ENCODE data around the gene KRT6A.
A peak's percentile ranks its signal among the peaks of the same experiment; 100 is the strongest.

KRT6A gene

DNA sequence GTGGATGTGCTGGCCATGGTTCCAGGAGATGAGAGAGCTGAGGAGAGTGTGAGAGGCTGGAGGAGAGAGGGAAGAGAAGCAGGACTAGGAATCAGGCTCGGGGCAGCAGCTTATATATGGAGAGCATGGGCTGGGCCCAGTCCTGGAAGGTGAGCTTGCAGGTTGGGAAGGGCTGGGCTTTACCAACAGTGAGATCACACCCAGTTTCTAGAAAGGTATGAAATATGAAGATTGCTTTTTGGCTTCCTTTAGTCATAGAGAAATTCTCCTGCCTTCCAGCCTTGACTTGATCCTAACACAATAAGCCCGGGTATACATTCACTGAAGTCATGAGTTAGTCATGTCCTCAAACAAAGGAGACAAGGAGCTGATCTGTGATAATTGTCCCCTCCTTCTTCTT, at the start of gene KRT6A:
Gene KRT6A, minus strand, starts transcription at position 86 of the 400 bp plus-strand sequence. Its CDS starts 69 bp downstream, at position 17.
- DNase-seq = no peak

GRCh38 chr12:52542157-52542556, 49.1 kb upstream of the KRT6A start:
- no peak for DNase-seq

GRCh38 chr12:52541709-52542108, 48.7 kb upstream of the KRT6A start:
- DNase-seq = no peak

DNA sequence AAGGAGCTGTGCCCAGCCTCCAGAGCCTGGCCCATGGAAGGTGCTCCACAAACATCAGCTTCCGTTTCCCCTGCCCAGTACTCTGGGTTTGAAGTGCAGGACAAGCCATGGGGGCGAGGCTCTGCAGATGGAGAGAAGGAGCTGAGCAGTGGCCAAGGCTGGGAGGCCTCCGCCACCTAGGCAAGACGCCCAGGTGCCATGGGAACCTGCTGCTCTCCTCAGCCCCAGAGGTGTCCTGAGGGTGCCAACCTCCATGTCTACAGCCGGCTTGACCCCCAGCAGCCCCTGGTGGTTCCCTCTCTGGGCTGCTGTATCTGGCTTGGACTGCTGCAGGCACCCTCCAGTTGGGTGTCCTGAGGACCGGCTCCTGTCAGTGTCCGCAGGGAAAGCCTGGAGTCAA, 47.5 kb upstream of the KRT6A start:
- no peak for DNase-seq

- no peak for DNase-seq
Observed at GRCh38 chr12:52539821-52540173, 46.7 kb upstream of the KRT6A start.

- DNase-seq = peak; percentile 96
Observed at GRCh38 chr12:52539083-52539820, 46.2 kb upstream of the KRT6A start.

DNA sequence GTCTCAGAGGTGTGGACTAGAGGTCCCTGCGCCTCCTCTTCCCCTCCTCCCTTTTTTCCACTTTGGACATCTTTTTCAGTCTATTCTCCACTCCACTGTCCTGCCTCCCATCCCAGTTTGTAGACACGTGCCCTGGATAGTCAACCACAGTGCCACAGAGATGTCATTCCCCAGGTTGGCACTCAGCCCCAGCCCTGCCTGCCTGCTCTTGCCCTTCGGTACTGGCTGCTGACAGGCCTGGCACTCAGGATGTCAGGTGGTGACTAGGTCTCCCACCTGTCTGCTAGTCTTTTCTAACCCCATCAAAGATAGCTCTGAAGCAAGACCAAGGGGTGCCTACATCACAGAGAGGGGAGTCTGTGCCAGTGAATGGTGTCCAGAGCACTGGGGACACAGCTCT, 44.0 kb upstream of the KRT6A start:
- no peak for DNase-seq

- DNase-seq = no peak
Observed at GRCh38 chr12:52535574-52535973, 42.5 kb upstream of the KRT6A start.

DNA sequence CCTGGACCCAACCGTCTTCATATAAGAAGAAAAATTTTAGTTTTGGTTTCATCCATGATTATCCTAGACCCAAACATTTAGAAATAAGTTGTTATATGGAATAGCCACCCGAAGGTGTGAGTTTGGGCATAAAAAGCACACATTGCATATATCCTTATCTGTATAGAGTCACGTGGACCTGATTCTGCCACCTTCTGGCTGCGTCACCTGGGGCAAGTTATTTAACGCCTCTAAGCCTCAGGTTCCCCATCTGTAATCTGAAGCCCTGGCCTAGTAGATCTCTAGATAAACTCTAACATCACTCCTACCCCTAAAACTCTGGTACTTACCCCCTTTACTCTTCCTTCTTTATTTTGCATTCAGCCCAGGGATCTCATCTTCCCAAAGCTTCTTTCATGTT, 41.4 kb upstream of the KRT6A start:
- DNase-seq = no peak

GRCh38 chr12:52533686-52534470, 40.8 kb upstream of the KRT6A start:
- no peak for DNase-seq

DNA sequence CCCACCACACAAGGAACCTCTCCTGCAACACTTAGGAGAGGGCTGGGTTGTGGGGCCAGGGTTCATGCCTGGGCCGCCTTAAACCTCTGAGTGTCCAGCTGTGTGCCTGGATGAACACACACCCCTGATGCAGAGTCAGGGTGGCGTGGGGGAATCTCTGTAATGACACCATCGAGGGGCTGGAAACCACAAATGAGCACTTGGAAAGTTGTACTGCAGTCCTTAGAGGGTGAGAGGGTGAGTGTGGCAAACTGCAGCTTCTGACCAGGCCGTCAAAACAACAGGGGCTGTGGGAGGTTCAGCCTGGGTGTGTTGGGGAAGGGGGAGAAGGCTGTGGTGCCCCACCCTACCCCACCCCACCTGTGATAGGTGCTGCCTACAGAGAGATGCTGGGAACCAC, 39.6 kb upstream of the KRT6A start:
- no peak for DNase-seq

- DNase-seq = no peak
Observed at GRCh38 chr12:52531566-52532300, 38.7 kb upstream of the KRT6A start.

GRCh38 chr12:52530905-52531304, 37.8 kb upstream of the KRT6A start:
- no peak for DNase-seq

DNA sequence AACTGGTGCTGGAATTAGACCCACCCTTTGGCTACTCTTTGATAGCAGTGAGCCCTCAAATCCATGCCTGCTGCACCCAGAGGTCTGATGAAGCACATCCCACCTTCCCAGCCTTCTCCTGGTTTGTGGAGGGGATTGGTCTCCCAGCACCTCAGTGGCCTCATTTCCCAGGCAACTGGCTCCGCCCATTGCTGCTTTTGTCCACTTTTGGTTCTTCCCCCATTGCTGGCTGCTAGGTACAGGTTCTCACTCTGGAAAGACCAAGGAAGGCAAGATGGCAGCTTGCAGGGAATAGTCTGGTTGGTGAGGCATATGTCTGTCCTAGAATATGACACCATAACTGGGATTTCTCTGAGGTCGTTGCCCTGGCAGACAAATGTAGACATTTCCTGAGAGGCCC, 37.3 kb upstream of the KRT6A start:
- DNase-seq = no peak

DNA sequence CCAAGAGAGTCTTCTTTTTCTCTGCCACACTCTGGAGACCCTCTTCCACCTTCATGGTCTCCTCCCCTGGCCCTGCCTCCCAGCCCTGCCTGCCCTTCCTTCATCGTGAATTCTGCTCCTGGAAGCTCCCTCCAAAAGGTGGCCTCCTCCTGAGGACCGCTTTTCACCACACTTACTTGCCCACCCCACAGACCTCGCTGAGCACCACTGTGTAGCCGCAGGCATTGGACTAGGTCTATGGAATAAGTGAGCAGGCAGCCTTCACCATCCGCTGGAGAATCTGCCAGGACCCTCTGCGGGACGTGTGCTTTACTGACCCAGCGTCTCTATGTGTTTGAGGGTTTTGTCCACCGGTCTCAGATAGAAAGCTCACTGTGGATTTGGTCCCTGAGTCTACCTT, 36.8 kb upstream of the KRT6A start:
- DNase-seq = no peak

DNA sequence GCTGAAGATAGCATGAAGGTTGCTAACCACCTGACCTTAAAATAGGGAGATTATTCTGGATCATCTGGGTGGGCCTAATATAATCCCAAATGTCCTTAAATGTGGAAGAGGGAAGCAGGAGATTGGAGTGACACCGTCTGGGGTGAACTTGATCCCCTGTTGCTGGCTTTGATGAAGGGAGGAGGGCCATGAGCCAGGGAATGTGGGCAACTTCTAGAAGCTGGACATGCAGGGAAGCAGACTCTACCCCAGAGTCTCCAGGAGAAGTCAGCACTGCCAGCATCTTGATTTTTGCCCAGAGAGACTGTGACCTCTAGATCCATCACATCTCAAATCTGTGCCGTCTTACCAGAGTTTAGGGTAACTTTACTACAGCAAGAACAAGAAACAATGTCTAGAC, 36.4 kb upstream of the KRT6A start:
- DNase-seq = no peak

DNA sequence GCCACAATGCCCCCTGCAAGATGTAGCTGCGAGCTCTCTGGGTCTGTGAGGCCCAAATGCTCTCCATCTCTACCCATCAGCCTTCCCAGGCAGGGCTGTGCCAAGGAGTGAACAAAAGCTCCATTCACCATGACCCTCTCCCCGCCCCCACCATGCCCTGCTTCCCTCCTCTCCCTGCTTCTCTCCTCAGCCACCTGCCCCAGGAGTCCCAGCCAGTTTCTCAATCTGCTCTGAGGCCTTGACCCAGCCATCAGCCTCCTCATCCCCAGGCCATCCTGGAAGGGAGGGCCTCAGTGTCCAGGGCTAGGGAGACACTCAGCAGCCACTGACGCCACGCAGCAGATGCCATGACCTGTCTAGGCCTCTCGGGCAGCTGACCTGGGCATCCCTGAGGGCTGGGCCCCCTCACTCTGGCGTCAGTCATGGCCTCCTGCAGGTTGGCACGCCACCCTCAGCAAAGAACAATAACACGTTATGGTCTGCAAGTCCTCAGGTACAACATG, 35.6 kb upstream of the KRT6A start:
- no peak for DNase-seq

GRCh38 chr12:52527121-52527800, 34.2 kb upstream of the KRT6A start:
- DNase-seq = no peak

GRCh38 chr12:52526511-52526951, 33.5 kb upstream of the KRT6A start:
- no peak for DNase-seq

DNA sequence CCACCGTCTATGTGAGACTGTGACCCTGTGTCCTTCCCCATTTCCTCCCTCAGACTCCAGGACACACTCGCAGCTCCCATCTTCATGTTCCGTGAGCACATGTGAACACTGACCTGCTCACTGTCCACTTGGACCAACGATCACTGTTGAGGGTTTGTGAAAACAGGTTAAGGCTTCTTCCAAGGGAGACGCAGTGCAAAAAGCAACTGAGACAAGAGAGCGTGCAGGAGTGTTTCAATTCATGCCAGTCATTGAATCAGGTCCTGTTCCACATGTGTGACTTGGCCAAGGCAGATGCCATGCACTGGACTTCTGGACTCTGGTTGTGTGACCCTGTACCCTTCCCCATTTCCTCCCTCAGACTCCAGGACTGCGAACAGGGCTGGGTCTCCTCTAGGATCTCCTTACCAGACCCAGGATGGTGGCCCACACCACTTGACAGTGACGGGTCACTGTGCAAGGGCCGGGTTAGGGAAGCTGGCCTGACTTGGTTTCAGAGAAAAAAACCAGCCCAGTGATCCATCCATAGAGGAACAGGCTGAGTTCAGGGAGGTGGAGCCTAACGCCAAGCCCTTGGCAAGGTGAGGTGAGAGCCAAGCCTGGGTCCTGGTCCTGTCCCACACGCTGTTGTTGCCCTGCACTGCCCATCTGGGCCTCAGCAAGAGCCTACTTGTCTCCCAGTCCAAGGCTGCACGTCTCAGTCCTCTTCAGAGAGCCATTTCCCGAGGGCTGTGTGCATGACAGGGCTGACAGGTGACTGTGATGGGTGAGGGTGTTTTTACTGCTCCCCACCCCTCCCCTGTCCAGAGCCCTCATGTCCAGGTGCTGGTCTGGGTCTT, 32.8 kb upstream of the KRT6A start:
- DNase-seq = no peak

DNA sequence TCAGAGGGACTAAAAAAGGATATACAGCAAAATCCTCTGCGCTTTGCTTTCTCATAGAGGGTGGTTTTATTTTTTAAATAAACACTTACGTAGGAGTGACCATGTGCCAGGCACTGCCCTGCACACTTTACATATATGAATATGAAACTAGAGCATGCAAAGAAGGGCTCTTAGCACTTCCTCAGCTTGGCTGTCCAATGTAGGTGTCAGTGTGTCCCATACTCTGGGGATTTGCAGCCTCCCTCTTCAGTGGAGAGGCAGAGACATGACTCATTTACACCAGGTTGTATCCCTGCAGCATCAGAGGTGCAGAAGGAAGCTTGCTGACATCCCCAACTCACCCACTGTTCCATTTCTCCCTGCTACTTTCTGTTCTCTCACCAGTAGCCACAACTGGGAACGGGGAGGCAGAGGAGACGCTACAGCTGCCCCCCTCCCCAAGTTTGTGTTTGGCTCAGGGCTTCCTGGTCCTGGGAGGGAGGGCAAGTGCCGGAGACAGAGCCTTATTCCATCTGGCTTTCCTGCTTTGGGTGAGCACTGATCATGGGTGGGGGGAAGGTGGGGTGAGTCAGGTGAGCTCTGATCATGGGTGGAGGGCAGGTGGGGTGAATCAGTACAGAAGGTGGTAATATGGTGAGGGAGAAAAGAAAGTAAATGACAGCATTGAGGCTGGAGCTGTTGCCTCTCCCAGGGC, 32.0 kb upstream of the KRT6A start:
- DNase-seq = no peak
